C4-2B (cell line): ENCODE data around the gene PLA2G3.
A peak's percentile ranks its signal among the peaks of the same experiment; 100 is the strongest.

Source experiments
- H3K27ac ChIP-seq: fragments of 450-650 bp; 2 replicates; pipeline ENCODE4 v1.5.1; 2017
- CTCF ChIP-seq: fragments of 450-650 bp; conservative IDR thresholded peaks from 2 replicates; pipeline ENCODE4 v1.5.1; 2017; ENCODE audit warnings: mild to moderate bottlenecking
- ZFX ChIP-seq: fragments of 450-650 bp; IDR thresholded peaks from 2 replicates; pipeline ENCODE4 v1.6.1; 2017

The PLA2G3 gene

DNA sequence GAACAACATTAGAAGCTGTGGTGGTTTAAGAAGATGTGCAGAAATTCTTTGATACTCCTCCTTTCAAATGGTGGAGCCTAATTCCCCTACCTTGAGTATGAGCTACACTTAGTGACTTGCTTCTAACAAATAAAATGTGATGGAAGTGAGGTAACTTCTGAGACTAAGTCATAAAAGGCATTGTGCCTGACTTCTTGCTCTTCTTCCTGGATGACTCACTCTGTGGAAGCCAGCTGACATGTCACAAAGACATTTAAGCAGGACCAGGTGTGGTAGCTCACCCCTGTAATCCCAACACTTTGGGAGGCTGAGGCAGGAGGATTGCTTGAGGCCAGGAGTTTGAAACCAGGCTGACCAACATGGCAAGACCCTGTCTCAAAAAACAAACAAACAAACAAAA, 3.9 kb upstream of the PLA2G3 start:
- H3K27ac ChIP-seq = no peak overlapping the region
- TF ChIP-seq ZFX (no peak), CTCF (no peak)

DNA sequence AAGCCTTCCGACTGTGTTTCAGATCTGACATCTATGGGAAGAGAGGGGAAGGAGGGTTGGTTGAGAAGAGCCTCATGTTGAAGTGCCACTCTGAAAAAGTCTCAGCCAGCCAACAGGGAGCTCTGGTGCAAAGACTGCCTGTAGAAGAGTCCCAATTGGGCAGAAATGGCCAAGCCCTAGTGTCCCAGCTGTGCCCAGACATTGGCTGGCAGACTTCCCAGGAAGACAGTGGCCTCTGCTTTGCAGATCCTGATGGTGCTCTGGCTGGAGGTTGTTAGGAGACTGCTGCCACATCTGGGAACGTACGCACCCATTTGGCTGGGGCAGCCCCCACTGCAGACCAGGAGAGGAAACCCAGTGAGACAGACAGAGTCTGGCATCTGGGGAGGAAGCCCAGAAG, 3.2 kb upstream of the PLA2G3 start:
- TF ChIP-seq ZFX (no peak), CTCF (no peak)
- no peak overlapping the region for H3K27ac ChIP-seq

GRCh38 chr22:31143038-31143437, 2.7 kb upstream of the PLA2G3 start:
- no peak overlapping the region for H3K27ac ChIP-seq
- TF ChIP-seq ZFX (no peak), CTCF (no peak)

GRCh38 chr22:31142285-31142684, 2.0 kb upstream of the PLA2G3 start:
- no peak overlapping the region for H3K27ac ChIP-seq
- TF ChIP-seq CTCF (no peak), ZFX (no peak)

DNA sequence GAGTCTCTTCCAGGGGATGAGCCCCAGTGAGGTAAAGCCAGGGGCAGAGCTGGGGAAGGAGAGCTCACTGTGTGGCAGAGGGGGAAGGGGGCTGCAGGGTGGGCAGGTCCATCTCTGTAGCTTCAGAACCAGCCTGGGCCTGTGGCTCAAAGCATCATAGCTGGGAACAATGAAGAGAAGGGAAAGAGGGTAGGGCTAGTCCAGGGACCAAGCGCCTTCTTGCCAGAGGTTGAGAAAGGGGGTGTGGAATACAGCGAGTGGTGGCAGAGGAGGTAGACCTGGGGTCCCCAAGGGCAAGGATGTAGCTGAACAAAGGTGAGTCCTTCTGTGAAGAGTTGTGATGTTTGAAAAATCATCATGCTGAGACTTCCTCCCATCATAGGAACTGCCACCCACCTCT, 1.2 kb upstream of the PLA2G3 start:
- peak overlapping the region; percentile 23; the same call in 1 of the 2 replicates for H3K27ac ChIP-seq
- no peak for TF ChIP-seq CTCF
- no peak for TF ChIP-seq ZFX

GRCh38 chr22:31140746-31141145, 438 bp upstream of the PLA2G3 start:
- TF ChIP-seq ZFX = no peak
- TF ChIP-seq CTCF = no peak
- peak overlapping the region; percentile 23 for H3K27ac ChIP-seq

GRCh38 chr22:31139066-31139465, 1.2 kb downstream of the PLA2G3 start:
- TF ChIP-seq ZFX (no peak), CTCF (no peak)

More at GRCh38 chr22:31139066-31139465, 1.2 kb downstream of the PLA2G3 start:
- H3K27ac ChIP-seq = no peak overlapping the region
